ENCODE measurements around the gene SHB. TPM values are rescaled to one million over a fixed set of nuclear protein-coding genes. Genes with fewer than 3 reads are reported as not detected.

SHB gene
- total RNA-seq, 1 donor from 2014 or later = 18.5 TPM

DNA sequence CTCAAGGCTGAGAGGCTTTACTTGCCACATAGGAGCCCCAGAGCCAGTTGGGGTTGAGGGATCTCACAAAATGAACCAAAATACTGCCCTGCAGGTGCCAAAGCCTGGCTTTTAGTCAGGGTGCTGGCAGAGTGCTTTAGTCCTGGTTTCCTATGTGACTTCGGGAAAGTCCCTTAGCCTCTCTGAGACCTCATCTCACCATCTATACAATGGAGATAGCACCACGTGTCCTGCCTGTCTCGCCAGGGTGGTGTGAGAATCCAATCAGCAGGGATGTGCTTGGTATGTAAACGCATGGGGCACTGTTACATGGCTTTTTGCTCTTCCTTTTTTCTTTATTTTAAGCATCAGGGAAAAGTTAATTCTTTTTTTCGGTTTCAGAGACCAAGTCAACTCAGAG, 68.3 kb downstream of the SHB start:
- no peaks in the 10 kb centered on the region for H3K9me3 Mint-ChIP-seq (ENCODE audit: unreplicated experiment)
- peaks cover 4% of the 10 kb centered on the region for H3K27me3 Mint-ChIP-seq (ENCODE audit: unreplicated experiment)
- H3K27ac Mint-ChIP-seq (ENCODE audit: unreplicated experiment) = no peak overlapping the region
- TF ChIP-seq, protein P1, sequence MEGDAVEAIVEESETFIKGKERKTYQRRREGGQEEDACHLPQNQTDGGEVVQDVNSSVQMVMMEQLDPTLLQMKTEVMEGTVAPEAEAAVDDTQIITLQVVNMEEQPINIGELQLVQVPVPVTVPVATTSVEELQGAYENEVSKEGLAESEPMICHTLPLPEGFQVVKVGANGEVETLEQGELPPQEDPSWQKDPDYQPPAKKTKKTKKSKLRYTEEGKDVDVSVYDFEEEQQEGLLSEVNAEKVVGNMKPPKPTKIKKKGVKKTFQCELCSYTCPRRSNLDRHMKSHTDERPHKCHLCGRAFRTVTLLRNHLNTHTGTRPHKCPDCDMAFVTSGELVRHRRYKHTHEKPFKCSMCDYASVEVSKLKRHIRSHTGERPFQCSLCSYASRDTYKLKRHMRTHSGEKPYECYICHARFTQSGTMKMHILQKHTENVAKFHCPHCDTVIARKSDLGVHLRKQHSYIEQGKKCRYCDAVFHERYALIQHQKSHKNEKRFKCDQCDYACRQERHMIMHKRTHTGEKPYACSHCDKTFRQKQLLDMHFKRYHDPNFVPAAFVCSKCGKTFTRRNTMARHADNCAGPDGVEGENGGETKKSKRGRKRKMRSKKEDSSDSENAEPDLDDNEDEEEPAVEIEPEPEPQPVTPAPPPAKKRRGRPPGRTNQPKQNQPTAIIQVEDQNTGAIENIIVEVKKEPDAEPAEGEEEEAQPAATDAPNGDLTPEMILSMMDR (IDR thresholded peaks at IDR 0.05; ENCODE audit: unreplicated experiment) = no peak
- peaks cover 9% of the 10 kb centered on the region for H3K4me1 Mint-ChIP-seq (ENCODE audit: unreplicated experiment)
- no peak overlapping the region for H3K4me3 Mint-ChIP-seq (ENCODE audit: unreplicated experiment)
- DNase-seq (ENCODE audit: low spot score) = no peak
- H3K36me3 Mint-ChIP-seq (ENCODE audit: low read depth, unreplicated experiment) = peaks cover 9% of the 10 kb centered on the region

DNA sequence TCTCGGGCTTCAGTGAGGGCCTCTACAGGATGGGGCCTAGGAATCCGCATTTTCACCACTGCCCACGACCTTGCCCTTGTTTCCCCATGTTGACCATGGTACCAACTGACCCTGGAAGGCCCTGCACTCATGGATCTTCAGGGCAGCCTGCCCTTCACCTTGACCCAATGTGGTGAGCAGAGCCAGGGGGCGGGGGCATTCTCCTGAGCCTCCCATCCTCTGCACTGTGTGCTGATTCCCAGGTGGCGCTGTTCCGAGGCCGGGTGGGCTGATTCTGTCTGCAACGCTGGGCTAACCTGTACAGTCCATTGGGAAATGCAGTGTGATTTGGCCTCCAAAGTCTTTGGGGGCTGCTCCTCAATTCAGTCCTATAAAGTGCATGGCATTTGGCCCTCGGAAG, 68.7 kb downstream of the SHB start:
- Mint-ChIP-seq H3K36me3 (ENCODE audit: low read depth, unreplicated experiment) (peaks cover 12% of the 10 kb centered on the region), H3K4me1 (ENCODE audit: unreplicated experiment) (peaks cover 9% of the 10 kb centered on the region), H3K9me3 (ENCODE audit: unreplicated experiment) (no peaks in the 10 kb centered on the region), H3K27ac (ENCODE audit: unreplicated experiment) (no peak overlapping the region), H3K4me3 (ENCODE audit: unreplicated experiment) (no peak overlapping the region), H3K27me3 (ENCODE audit: unreplicated experiment) (peaks cover 4% of the 10 kb centered on the region)
- no peak for DNase-seq (ENCODE audit: low spot score)
- TF ChIP-seq, protein P1 (IDR thresholded peaks at IDR 0.05; ENCODE audit: unreplicated experiment) = no peak

DNA sequence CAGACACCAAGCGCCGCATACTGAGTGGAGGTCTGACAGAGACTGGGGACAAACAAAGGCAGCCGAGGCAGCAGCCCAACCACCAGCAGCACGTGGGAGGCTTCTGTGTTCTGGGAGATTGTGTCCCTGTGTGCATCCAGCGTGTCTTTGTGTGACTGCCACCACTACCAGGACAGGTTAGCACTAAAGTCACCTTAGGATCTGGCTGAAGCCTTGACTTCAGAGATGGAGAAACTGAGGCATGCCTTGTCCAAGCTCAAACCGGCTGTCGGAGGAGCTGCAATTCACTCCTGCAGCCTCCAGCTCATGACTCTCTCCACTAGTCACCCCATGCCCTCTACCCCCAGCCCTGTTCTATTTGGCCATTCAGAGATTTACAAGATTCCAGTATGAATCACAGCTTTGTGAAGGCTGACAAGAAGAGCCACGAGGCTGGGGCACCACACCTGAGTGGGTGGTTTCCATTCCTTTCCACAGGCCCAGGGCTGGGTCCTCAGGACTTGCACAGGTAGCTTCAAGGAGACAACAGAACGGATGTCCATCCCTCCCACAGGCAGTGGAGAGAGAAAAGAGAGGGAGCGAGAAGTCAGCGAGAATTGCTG, 69.3 kb downstream of the SHB start:
- peaks cover 13% of the 10 kb centered on the region for H3K36me3 Mint-ChIP-seq (ENCODE audit: low read depth, unreplicated experiment)
- H3K4me1 Mint-ChIP-seq (ENCODE audit: unreplicated experiment) = peaks cover 10% of the 10 kb centered on the region

DNA sequence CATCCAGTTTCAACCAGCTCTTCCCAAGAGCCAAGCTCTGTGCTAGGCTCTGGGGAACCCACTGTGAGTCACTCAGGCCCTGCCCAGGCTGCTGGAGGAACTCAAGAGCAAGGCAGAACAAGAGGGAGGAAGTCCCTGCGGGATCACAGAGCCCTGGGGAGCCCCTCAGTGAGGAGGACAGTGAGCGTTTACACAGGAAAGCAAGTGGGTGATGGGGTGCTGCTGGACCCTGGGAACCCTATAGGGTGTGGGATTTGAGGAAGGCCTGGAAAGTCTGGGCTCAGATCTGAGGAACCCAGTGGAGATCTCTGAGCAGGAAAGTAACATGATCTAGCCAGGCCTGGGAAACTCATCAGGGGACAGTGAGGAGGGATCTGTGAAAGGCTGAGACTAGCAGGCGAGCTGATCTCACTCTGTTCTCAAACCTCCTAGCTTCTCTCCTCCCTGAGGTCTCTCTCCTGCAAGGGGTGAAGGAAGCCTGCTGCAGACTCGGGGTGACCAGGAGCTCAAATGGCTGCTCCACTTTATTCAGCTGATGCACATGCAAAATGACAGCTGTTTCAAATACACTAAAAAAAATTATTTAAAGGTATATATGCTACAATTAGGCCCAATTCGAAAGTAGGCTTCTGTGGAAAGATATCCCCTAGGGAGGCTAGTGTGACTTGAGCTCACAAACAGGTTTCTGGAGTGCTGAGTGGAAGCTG, 70.0 kb downstream of the SHB start:
- TF ChIP-seq, protein P1 (IDR thresholded peaks at IDR 0.05; ENCODE audit: unreplicated experiment) = no peak
- no peak overlapping the region for H3K27ac Mint-ChIP-seq (ENCODE audit: unreplicated experiment)
- H3K4me1 Mint-ChIP-seq (ENCODE audit: unreplicated experiment) = peaks cover 16% of the 10 kb centered on the region
- H3K27me3 Mint-ChIP-seq (ENCODE audit: unreplicated experiment) = peaks cover 4% of the 10 kb centered on the region
- H3K36me3 Mint-ChIP-seq (ENCODE audit: low read depth, unreplicated experiment) = peaks cover 13% of the 10 kb centered on the region
- H3K4me3 Mint-ChIP-seq (ENCODE audit: unreplicated experiment) = no peak overlapping the region
- H3K9me3 Mint-ChIP-seq (ENCODE audit: unreplicated experiment) = no peaks in the 10 kb centered on the region
- no peak for DNase-seq (ENCODE audit: low spot score)

More for the DNA sequence above, 69.3 kb downstream of the SHB start:
- TF ChIP-seq, protein P1 (IDR thresholded peaks at IDR 0.05; ENCODE audit: unreplicated experiment) = no peak
- Mint-ChIP-seq H3K27ac (ENCODE audit: unreplicated experiment) (no peak overlapping the region), H3K9me3 (ENCODE audit: unreplicated experiment) (no peaks in the 10 kb centered on the region), H3K27me3 (ENCODE audit: unreplicated experiment) (peaks cover 4% of the 10 kb centered on the region), H3K4me3 (ENCODE audit: unreplicated experiment) (no peak overlapping the region)
- DNase-seq (ENCODE audit: low spot score) = no peak
